CD1c-positive myeloid dendritic cell (primary cell): Measurements from ENCODE around the gene SPINT2.
"Not testable (repeated sequence)": the region's sequence is repeated elsewhere in the genome, so short reads cannot be mapped to it uniquely, and the experiment has no call there.

Experiments used
- DNase-seq: peaks from one replicate; pipeline ENCODE4 v3.0.0-alpha.2; 2016; ENCODE audit errors: extremely low spot score

The SPINT2 gene, protein sequence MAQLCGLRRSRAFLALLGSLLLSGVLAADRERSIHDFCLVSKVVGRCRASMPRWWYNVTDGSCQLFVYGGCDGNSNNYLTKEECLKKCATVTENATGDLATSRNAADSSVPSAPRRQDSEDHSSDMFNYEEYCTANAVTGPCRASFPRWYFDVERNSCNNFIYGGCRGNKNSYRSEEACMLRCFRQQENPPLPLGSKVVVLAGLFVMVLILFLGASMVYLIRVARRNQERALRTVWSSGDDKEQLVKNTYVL

DNA sequence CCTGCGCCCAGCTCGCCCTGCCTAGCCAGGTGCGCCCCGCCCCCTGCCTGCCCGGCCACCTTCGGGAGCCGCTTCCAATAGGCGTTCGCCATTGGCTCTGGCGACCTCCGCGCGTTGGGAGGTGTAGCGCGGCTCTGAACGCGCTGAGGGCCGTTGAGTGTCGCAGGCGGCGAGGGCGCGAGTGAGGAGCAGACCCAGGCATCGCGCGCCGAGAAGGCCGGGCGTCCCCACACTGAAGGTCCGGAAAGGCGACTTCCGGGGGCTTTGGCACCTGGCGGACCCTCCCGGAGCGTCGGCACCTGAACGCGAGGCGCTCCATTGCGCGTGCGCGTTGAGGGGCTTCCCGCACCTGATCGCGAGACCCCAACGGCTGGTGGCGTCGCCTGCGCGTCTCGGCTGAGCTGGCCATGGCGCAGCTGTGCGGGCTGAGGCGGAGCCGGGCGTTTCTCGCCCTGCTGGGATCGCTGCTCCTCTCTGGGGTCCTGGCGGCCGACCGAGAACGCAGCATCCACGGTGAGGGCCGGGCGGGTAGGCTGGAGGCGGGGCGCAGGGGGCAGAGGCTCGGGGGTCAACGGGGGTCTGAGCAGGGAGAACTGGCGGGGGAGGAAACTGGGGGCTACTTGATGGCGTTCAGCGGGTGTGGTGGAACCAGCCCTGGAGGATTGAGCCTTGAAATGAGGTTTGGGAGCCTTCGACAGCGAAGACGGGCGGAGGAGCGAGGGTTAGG, at the start of gene SPINT2:
Gene SPINT2, plus strand, starts transcription at position 88 of the 727 bp plus-strand sequence. Its CDS starts 320 bp downstream, at position 408.
- DNase-seq = peak; percentile 44

DNA sequence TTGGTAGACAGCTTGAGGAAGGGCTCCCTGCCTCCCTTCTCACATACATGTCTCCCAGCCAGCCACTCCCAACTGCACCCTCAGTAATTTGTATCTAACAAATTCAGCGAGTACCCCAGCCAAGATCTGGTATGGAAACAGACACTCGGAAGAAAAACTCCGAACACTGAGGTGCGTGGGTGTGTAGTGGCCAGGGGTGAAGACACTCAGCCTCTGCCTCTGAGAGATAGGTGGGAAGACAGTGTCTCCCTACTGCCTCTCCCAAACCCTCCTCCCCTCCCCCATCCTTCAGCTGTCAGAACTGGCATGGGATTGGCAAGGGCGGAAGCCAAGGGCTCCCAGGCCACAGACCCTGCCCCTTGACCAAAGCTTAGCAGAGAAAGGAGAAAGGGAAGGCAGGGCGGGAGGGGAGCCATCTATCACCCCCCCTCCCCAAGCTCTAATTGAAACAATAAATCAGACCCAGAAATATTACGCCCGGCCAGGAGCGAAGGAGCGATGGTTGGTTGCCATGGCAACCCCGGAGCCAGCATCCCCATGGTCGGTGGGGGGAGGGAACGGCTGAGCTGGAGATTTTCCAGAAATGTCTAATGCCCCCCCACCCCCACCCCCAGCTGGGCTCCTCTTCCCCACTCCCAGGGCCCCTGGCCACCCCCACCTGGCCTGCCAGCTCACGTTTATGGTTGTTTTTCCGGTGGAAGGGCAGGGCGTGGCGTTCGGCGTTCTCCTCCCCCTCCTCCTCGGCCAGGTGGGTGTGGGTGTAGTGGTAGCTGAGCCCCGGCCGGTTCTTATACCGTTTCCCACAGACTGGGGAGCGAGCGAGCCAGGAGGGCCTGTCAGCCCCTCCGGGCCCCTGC, 47.4 kb upstream of the SPINT2 start:
- DNase-seq = no peak

DNA sequence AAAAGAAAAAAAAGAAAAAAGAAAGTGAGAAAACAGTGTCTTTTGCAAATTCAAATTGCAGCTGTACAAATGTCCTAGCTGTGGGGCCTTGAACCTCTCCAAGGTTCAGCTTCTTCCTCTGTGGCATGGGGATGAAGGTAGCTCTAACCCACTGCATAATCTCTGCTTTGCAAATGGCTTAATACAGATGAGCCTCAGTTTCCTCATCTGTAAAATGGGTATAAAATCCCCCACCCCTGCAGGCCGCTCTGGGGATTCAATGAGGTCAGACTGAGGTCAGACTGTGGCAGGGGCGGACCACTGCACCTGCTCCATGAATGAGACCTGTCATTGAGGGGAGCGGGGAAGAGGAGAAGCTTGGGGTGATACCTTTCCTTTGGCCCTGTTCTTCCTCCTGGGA, 46.2 kb upstream of the SPINT2 start:
- DNase-seq = no peak

DNA sequence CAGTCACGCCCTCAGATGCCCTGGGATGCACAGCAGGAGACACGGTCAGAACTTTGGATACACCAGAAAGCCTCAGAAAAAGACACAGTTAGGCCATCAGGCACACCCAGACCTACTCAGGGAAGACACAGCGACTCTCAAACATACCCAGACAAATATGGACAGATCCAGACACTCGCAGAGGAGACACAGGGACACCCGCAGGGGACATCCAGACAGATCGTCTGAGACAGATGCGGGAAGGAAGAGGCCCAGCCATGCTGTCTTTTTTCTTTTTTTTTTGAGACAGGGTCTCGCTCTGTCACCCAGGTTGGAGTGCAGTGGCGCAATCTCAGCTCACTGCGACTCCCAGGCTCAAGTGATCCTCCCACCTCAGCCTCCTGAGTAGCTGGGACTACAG, 45.2 kb upstream of the SPINT2 start:
- no peak for DNase-seq

DNA sequence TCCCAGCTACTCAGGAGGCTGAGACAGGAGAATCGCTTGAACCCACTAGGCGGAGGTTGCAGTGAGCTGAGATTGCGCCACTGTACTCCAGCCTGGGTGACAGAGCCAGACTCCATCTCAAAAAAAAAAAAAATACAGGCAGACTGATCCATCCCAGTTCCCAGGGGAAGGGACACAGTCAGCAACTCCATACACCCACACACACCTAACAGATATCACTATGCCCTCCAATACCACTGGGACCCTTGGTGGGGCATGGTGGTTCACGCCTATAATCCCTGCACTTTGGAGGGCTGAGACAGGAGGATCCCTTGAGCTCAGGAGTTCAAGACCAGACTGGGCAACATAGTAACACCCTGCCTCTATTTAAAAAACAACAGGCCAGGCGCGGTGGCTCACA, 43.0 kb upstream of the SPINT2 start:
- DNase-seq = no peak

DNA sequence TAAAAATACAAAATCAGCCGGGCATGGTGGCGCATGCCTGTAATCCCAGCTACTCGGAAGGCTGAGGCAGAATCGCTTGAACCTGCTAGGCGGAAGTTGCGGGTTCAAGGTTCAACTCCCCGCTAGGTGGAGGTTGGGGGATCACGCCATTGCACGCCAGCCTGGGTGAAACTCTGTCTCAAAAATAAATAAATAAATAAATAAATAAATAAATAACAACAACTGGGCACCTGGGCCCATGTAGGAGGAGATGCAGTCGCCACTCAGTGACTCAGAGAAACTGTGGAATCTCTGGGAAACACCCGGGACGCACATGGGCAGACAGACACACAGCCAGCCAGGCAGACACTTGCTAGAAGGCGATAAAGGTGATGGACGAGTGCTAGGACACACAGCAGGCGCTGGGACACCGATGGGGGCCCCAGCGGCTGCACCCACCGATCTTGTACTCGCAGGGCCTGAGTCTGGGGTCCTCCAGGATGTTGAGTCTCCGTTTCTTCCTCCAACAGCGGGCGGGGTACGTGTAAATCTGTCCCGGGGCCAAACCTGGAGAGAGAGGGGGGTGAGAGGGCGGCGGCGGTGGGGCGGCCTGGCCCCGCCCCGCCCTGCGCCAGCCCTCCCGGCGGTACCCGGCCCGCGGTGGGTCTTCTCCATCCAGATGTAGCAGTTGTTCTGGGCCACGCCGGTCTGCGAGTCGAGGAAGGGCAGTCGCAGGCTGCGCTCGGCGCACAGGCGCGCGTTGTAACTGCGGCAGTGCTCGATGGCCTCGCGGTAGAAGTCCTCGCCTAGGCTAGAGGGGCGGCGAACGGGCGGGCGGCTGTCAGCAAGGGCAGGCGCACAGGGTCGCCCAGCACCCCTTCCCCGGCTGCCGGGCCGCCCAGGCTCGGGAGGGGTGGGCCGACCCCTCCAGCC, 42.2 kb upstream of the SPINT2 start:
- DNase-seq = no peak

DNA sequence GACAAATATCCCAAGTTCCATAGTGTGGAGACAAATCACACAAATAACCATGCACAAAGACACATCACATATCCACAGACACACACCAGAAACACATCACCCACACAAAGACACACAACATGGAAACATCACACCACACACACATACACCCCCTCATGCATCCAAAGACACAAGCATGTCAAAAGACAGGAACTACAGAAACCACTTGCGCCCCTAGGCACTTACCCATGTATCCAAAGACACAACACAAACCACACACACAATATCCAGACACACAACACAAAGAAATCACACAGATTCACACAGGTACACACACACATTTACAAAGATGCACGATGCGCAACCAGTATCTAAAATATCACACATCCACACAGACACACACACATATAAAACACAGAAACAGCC, 41.3 kb upstream of the SPINT2 start:
- DNase-seq = no peak

DNA sequence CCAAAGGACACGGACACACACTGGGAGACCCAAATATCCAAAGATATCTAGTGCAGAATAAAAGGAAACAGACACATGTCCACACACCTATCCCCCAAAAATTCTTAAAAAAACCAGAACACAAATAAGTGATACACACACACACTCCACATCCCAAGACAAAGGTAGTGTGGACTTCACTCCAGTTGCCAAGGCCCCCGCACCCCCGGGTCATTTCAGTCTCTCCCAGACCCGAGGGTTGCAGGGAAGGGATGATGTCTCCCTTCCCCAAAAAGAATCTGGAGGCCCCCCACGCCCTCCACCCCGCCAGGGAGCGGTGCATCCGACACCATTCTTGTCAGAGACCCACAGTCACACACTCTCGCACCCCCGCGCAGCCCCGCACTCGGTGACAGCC, 40.8 kb upstream of the SPINT2 start:
- no peak for DNase-seq

DNA sequence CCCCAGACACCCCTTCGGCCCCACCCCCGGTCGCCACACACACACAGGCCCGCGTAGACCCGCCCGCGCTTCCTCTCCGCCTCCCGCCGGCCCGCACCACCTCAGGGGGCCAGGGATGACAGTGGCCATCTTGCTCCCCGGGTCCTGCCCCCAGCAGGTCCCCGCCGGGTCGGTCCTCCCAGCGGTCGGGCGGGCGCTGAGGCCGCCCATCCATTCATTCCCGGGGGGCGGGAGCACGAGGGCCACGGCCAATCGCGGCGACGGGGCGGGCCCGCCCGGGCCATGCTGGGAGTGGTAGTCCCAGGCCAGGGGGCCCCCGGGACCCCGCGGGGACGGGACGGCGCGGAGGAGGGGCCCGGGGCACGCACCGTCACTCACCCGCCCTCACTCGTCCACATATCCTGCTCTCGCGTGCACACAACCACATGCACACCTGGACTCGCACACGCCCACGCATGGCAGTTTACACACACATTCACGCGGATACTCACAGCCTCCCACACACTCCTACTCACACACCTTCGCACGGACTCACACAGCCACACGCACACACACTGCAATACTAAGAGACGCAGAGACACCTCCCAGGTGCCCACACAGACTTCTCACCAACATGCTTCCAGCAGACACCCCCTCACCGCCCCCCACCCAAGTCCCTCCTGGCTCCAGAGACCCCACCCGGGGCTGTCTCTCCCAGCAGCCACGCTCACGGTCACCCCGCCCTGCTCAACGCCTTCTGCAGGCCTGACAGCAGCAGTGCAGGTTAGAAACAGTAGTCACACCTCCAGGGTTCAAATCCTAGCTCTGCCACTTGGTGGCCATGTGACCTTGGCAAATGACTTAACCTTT, 40.1 kb upstream of the SPINT2 start, which contains the start of gene DPF1:
Gene DPF1, minus strand, starts transcription at position 209 of the 849 bp plus-strand sequence. Its CDS starts 80 bp downstream, at position 129.
- peak; percentile 28 for DNase-seq

DNA sequence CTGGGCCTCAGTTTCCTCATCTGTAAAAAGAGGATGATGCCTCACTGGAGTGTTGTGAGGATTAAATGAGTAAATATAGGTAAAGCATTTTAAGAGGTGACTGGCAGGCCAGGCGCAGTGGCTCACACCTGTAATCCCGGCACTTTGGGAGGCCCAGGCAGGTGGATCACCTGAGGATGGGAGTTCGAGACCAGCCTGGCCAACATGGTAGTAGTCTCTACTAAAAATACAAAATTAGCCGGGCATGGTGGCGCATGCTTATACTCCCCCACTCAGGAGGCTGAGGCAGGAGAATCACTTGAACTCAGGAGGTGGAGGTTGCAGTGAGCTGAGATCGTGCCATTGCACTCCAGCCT, 39.5 kb upstream of the SPINT2 start:
- DNase-seq = not testable (repeated sequence)

DNA sequence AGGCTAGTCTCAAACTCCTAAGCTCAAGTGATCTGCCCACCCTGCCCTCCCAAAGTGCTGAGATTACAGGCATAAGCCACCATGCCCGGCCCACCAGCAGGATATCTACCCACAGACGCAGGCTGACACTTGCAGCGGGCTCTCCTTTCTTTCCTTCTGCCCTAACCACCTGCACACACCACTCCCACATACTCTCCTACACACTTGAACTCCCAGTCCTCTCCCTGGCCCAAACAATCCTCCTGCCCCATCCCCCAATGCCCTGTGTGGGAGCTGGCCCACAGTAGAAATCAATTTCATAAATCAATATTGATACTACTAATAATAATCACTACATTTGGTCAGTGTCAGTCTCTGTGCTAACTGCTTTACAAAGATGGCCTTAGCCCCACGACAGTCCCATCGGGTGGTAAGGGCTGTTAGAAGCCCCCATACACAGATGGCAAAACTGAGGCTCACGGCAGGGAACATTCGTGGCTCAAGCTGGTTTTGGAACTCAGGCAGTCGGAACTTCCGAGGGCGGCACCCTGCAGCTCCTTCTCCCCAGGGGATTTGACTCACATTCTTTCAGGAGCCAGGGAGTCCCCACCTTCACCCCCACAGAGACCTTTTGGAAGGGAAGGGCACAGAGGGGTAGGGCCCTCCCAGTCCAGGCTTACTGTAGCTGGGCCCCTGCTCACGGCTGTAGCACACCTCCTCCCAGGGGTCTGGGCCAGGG, 36.9 kb upstream of the SPINT2 start:
- no peak for DNase-seq

DNA sequence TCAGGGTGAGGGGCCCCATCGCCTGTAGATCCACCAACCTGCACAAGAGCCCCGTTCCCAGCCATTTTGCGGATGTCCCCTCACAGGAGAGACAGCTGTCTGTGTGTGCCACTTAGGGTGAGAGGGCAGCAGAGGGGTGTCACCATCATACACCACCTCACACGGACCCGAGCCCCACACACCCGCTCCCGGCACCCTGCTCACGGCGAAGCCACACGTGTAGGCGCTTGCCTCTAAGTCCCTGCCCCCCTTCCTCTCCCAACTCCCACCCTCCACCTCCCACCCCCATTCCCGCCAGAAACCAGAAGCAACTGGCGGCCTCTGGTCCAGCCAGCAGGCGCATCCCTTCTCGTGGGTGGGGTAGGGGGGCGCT, 36.4 kb upstream of the SPINT2 start:
- DNase-seq = no peak

DNA sequence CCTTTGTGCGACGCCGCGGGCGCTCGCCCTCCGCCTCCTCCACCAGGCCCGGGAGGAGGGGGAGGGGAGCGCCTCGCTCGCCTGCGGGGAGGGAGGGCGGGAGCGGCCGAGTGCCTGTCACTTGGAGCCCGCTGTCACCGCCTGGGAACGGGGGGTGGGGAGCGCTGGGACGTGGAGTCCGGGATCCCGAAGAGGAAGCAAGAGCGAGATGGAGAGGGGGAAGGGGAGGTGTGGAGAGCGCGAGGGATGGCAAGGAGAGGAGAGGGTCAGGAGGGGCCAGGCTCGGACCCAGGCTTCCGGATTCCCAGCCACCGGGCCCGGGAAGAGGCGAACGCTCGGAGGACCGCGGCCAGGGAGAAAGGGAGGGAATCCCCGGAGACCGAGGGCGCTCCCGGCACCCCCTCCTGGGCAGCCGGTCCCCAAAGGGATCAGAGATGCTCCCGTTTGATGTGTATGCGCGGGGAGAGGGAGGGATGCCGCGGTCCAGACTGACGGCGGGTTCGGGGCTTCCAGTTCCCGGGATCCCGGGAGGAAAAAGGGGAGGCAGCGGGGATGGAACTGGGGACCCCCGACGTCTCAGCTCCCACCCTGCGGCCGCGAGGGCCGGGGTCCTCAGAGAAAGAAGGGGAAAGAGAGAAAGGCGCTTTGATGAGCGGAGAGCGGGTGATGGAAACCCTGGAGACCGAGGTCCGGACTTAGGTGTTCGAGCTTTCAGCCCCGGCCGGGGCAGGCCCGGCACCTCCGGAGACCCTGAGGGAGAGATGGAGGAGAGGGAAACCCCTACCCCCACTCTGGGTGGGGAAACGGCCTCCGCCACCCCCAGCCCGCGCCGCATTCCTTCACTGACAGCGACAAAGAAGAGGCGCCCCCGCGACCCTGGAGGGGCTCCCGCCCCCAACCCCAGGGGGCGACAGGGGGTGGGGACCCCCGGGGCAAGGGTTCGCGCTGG, 35.6 kb upstream of the SPINT2 start:
- DNase-seq = no peak

DNA sequence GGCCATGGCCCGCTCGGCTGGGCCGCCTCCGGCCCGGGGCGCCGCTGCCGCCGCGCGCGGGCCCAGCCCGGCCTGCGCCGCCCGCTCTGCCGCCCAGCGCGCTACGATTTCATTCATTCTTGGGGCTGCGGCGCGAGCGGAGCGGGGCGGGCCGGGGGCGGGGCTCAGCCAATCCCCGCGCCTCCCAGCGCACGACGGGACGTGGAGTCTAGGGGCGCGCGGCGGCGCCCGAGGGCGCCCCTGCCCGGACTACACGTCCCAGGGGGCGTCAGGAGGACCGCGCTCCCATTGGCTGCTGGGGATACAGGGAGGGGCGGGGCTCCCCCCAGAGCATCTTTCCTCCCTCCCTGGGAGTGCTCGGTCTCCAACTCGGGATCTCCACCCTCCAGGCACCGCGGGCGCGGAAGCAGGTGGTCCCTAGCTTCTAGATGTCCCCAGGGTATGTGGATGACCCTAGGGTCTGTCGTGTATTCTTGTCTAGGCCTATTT, 34.7 kb upstream of the SPINT2 start:
- DNase-seq = peak; percentile 54

DNA sequence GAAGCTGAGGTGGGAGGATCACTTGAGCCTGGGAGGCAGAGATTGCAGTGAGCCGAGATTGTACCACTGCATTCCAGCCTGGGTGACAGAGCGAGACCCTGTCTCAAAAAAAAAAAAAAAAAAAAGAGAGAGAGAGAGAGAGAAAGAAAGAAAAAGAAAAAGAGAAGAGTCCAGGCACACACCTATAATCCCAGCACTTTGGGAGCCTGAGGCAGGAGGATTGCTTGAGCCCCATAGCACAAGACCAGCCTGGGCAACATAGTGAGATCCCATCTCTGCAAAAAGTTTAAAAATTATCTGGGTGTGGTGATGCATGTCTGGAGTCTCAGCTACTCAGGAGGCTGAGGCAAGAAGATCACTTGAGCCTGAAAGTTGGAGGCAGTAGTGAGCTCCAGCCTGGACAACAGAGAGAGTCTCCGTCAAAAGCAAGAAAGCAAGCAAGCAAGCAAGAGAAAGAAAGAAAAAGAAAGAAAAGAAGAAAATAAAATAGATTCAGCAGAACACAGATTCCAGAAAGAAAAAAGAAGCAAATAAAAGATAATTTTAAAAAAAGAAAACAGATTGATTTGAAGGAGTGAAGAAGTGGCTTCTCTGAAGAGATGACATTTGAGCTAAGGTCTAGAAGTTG, 33.8 kb upstream of the SPINT2 start:
- DNase-seq = not testable (repeated sequence)

DNA sequence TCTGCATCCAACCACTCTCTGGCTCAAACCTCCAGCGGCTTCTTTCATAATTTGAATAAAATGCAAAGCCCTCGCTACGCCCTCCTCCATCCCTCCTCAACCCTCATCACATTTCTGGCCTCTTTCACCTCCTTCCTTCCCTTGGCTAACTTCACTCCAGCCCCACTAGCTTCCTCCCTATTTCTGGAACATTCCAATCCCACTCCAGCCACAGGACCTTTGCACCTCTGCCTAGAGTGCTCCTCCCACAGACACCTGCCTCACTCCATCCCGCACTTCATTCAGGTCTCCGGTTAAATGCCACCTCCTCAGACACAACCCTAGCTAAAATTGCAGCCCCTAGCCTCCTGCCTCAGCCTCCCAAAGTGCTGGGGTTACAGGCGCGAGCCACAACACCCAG, 32.5 kb upstream of the SPINT2 start:
- no peak for DNase-seq

DNA sequence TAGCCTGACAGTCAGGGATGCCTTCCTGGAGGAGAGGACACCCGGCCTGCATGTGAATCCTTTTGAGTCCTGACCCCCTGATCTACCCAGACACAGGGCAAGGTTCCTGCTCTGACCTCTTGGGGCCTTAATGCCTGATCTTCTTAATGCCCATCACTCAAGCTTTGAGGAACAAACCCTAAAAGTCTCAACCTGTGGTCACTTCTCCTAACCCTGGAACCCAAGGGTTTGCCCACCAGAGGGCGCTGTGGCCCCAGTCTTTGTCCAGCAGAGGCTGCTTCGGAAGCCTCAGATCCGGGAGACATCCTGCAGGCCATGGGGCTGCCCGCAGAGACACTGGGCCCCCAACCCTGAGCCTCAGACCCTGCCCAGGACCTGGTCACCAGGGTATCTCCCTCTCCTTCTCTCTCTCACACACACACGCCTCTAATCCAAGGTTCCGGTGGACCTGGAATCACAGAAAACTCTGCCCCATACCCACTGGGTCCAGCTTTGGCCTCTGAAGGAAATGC, 30.6 kb upstream of the SPINT2 start:
- peak; percentile 93 for DNase-seq

DNA sequence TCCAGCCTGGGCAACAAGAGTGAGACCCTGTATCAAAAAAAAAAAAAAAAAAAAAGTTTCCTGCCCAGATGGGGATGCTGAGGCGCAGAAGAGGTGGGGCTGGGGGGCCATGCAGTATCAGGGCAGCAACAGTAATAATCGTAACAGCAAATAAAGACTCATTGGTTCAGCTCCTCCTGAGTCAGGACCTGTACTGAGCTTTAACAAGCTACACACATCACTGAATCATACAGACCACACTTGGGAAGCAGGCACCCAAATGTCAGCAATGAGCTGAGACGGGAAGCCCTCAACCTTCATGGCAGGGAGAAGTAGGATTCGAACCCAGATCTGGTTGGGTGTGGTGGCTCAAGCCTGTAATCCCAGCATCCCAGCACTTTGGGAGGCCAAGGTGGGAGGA, 29.8 kb upstream of the SPINT2 start:
- no peak for DNase-seq
